RWPE2 (cell line): ENCODE data around the gene INPP5F.

Experiments used
- ATAC-seq: fragments of 200-7000 bp; cut with Tn5 transposase; 3 replicates; pipeline ENCODE4 v1.9.1; 2021; ENCODE audit warnings: low read depth
- DNase-seq: peaks from one replicate; pipeline ENCODE4 v3.0.0-alpha.2; 2020; ENCODE audit warnings: low spot score
- H3K27ac ChIP-seq: fragments of 450-650 bp; 2 replicates; pipeline ENCODE4 v1.5.1; 2017; ENCODE audit warnings: mild to moderate bottlenecking; ENCODE audit not compliant: poor library complexity, severe bottlenecking
- H3K27me3 ChIP-seq: fragments of 250-450 bp; sonication (Bioruptor Pico); 2 replicates; pipeline ENCODE4 v1.5.1; 2021; ENCODE audit warnings: mild to moderate bottlenecking, moderate library complexity; ENCODE audit not compliant: insufficient read depth, poor library complexity, severe bottlenecking
- H3K36me3 ChIP-seq: fragments of 250-450 bp; sonication (Bioruptor Pico); 2 replicates; pipeline ENCODE4 v1.5.1; 2020; ENCODE audit warnings: low read depth, mild to moderate bottlenecking, moderate library complexity
- H3K4me1 ChIP-seq: fragments of 250-450 bp; sonication (Bioruptor Pico); 2 replicates; pipeline ENCODE4 v1.5.1; 2021; ENCODE audit warnings: mild to moderate bottlenecking, moderate library complexity; ENCODE audit not compliant: insufficient read depth, poor library complexity, severe bottlenecking
- H3K4me3 ChIP-seq: fragments of 250-450 bp; sonication (Bioruptor Pico); 2 replicates; pipeline ENCODE4 v1.5.1; 2021; ENCODE audit warnings: mild to moderate bottlenecking, moderate library complexity; ENCODE audit not compliant: severe bottlenecking
- H3K9me3 ChIP-seq: fragments of 250-450 bp; sonication (Bioruptor Pico); 2 replicates; pipeline ENCODE4 v1.5.1; 2021; ENCODE audit warnings: mild to moderate bottlenecking, moderate library complexity; ENCODE audit not compliant: severe bottlenecking
- TF ChIP-seq, protein P1 (sequence below): fragments of 450-650 bp; IDR thresholded peaks from one replicate; pipeline ENCODE4 v1.5.1; 2017; ENCODE audit warnings: mild to moderate bottlenecking, moderate library complexity; ENCODE audit not compliant: poor library complexity, severe bottlenecking

INPP5F gene

DNA sequence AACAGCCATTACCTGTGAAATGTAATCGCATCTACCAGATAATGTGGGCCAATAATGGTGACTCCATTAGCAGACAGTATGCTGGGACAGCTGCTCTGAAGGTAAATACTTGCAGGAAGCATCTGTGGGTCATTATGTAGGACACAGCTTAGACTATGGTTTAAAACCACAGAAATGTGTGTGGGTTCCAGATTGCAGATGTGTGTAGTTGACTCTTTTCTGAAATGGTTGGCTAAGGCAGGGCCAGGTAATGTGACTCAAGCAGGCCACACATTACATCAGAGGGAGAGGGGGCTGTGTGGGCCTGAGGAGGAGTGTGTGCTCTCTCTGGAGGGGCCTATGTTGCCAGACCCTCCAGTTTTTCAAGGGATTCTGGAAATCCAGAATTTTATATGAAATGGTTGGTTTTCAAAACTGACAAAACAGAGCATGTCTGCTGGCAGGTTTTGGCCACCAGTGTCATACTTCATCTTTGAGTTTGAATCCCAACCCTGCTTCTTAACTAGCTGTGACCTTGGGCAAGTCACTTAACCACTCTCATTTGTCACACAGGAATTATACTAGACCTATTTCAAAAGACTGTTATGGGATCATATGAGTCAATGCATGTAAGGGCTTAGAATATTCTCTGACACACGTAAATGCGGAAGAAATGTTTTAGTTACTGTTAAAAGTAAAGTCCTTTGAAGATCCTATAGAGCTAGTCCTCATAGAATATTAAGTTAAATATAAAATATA, 82.3 kb downstream of the INPP5F start:
- ATAC-seq: peak; percentile 33; the same call in 1 of the 3 replicates
- peaks cover 12% of the 10 kb centered on the region for H3K36me3 ChIP-seq

GRCh38 chr10:119811122-119811521, 85.3 kb downstream of the INPP5F start:
- DNase-seq: no peak
- TF ChIP-seq, protein P1, sequence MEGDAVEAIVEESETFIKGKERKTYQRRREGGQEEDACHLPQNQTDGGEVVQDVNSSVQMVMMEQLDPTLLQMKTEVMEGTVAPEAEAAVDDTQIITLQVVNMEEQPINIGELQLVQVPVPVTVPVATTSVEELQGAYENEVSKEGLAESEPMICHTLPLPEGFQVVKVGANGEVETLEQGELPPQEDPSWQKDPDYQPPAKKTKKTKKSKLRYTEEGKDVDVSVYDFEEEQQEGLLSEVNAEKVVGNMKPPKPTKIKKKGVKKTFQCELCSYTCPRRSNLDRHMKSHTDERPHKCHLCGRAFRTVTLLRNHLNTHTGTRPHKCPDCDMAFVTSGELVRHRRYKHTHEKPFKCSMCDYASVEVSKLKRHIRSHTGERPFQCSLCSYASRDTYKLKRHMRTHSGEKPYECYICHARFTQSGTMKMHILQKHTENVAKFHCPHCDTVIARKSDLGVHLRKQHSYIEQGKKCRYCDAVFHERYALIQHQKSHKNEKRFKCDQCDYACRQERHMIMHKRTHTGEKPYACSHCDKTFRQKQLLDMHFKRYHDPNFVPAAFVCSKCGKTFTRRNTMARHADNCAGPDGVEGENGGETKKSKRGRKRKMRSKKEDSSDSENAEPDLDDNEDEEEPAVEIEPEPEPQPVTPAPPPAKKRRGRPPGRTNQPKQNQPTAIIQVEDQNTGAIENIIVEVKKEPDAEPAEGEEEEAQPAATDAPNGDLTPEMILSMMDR: no peak
- no peaks in the 10 kb centered on the region for H3K27me3 ChIP-seq
- ATAC-seq: no peak
- H3K9me3 ChIP-seq: no peaks in the 10 kb centered on the region
- H3K36me3 ChIP-seq: peaks cover 3% of the 10 kb centered on the region; the same call in 1 of the 2 replicates
- H3K27ac ChIP-seq: no peak overlapping the region
- no peak overlapping the region for H3K4me3 ChIP-seq
- no peaks in the 10 kb centered on the region for H3K4me1 ChIP-seq

More for the DNA sequence above, 82.3 kb downstream of the INPP5F start:
- Histone ChIP-seq H3K27me3 (no peaks in the 10 kb centered on the region), H3K4me3 (no peak overlapping the region), H3K9me3 (no peaks in the 10 kb centered on the region), H3K4me1 (no peaks in the 10 kb centered on the region), H3K27ac (no peak overlapping the region)
- TF ChIP-seq, protein P1: no peak
- DNase-seq: no peak

GRCh38 chr10:119812684-119813083, 86.8 kb downstream of the INPP5F start:
- no peak for DNase-seq
- Histone ChIP-seq H3K27me3 (no peaks in the 10 kb centered on the region), H3K27ac (no peak overlapping the region), H3K4me1 (no peaks in the 10 kb centered on the region), H3K9me3 (no peaks in the 10 kb centered on the region), H3K36me3 (no peaks in the 10 kb centered on the region), H3K4me3 (no peak overlapping the region)
- ATAC-seq: no peak
- TF ChIP-seq, protein P1: no peak

GRCh38 chr10:119815671-119816070, 89.8 kb downstream of the INPP5F start:
- no peak overlapping the region for H3K27ac ChIP-seq
- no peaks in the 10 kb centered on the region for H3K27me3 ChIP-seq
- H3K36me3 ChIP-seq: no peaks in the 10 kb centered on the region; the same call in 1 of the 2 replicates
- peaks cover 5% of the 10 kb centered on the region for H3K4me1 ChIP-seq
- TF ChIP-seq, protein P1: no peak
- no peak overlapping the region for H3K4me3 ChIP-seq
- ATAC-seq (no peak), DNase-seq (no peak)
- H3K9me3 ChIP-seq: no peaks in the 10 kb centered on the region
